ENCODE results near the gene TPRG1. TPM values are rescaled to one million over a fixed set of nuclear protein-coding genes. Genes with fewer than 3 reads are reported as not detected.

Gene TPRG1
- total and polyA plus RNA-seq, 2 experiments from 2014 or later: 0.43 TPM; not detected in 1

DNA sequence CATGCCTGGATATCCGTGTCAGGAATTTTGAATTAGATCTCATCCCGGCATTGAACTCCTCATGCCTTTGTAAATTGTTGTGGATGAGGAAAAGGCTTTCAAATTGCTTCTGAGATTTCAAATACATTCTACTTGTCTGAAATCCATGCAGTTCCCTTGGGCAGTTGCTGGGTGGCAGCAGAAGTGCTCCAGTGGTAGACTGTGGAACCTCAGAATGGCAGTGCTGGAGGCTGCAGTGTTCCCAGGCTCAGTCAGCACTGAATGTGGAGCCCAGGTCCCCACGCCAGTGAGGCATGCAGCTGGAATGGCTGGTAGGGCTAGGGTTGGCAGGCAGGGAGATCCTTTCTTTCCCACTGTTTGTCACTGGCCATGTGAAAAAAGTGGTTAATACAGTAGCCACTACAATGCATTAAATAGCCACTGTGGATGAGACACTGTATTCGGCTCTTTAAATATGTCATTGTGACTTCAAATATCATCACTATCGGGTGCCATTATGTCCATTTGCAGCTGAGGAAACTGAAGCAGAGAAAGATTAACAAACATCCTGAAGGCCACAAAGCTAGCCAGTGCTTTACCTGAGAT, 98.6 kb downstream of the TPRG1 start:
- TF ChIP-seq, protein P1, sequence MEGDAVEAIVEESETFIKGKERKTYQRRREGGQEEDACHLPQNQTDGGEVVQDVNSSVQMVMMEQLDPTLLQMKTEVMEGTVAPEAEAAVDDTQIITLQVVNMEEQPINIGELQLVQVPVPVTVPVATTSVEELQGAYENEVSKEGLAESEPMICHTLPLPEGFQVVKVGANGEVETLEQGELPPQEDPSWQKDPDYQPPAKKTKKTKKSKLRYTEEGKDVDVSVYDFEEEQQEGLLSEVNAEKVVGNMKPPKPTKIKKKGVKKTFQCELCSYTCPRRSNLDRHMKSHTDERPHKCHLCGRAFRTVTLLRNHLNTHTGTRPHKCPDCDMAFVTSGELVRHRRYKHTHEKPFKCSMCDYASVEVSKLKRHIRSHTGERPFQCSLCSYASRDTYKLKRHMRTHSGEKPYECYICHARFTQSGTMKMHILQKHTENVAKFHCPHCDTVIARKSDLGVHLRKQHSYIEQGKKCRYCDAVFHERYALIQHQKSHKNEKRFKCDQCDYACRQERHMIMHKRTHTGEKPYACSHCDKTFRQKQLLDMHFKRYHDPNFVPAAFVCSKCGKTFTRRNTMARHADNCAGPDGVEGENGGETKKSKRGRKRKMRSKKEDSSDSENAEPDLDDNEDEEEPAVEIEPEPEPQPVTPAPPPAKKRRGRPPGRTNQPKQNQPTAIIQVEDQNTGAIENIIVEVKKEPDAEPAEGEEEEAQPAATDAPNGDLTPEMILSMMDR (IDR thresholded peaks at IDR 0.05; ENCODE audit: poor library complexity): peak; percentile 69
- TF ChIP-seq EZH2phosphoT487 (IDR thresholded peaks at IDR 0.05; ENCODE audit: low read depth, severe bottlenecking, unreplicated experiment) (no peak), EZH2 (IDR thresholded peaks at IDR 0.05; ENCODE audit: borderline replicate concordance) (no peak)
- DNase-seq (ENCODE audit: low spot score): peak; percentile 81
- no peaks in the 10 kb centered on the region for H3K27me3 ChIP-seq
- no peaks in the 10 kb centered on the region for H3K36me3 ChIP-seq (replicated peaks; ENCODE audit: insufficient read depth, low read depth)
- H3K4me3 ChIP-seq: no peak overlapping the region
- H3K27ac ChIP-seq: no peak overlapping the region
- 72% methylated on average over 5 of the region's 5 CpGs for WGBS (ENCODE audit: low lambda C conversion rate, missing lambda C conversion rate)
- no peak overlapping the region for H2AFZ ChIP-seq
- H4K20me1 ChIP-seq (ENCODE audit: insufficient read depth, poor library complexity, severe bottlenecking): no peaks in the 10 kb centered on the region
- no peaks in the 10 kb centered on the region for H3K79me2 ChIP-seq
- no peaks in the 10 kb centered on the region for H3K4me1 ChIP-seq (ENCODE audit: insufficient read depth)
- H3K9me3 ChIP-seq (ENCODE audit: low read depth): no peaks in the 10 kb centered on the region
- no peak overlapping the region for H3K4me2 ChIP-seq
- H3K9me2 ChIP-seq (replicated peaks; ENCODE audit: insufficient read depth): no peaks in the 10 kb centered on the region

DNA sequence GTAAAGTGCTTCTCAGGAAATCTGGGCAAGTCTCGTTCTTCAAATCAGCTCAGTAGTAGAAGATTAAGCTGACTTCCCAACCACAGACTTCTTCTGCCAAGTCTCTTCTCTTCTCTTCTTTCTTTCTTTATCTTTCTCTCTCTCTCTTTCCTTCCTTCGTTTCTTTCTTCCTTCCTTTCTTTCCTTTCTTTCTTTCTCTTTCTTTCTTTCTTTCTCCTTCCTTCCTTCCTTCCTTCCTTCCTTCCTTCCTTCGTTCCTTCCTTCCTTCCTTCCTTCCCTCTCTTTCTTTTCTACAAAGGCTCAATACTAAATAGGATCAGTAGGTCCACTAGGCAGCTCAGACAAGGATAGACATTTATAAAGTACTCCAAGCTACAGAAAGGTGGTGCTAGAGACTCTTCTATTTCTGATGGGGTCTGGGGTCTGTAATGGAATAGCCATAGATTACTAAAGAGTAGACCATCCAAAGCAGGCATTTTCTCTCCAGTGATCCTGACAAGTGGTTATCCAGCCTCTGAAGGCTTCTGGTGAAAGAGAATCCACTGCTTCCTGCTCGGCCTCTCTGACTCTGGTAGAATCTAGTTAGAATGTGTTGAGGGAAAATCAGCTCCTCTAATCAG, 100.8 kb downstream of the TPRG1 start:
- Histone ChIP-seq H3K36me3 (replicated peaks; ENCODE audit: insufficient read depth, low read depth) (no peaks in the 10 kb centered on the region), H2AFZ (no peak overlapping the region), H3K4me1 (ENCODE audit: insufficient read depth) (peaks cover 4% of the 10 kb centered on the region), H3K79me2 (no peaks in the 10 kb centered on the region), H4K20me1 (ENCODE audit: insufficient read depth, poor library complexity, severe bottlenecking) (no peaks in the 10 kb centered on the region), H3K9me3 (ENCODE audit: low read depth) (no peaks in the 10 kb centered on the region), H3K4me2 (no peak overlapping the region), H3K4me3 (no peak overlapping the region), H3K27ac (no peak overlapping the region), H3K27me3 (no peaks in the 10 kb centered on the region), H3K9me2 (replicated peaks; ENCODE audit: insufficient read depth) (no peaks in the 10 kb centered on the region)
- TF ChIP-seq, protein P1 (IDR thresholded peaks at IDR 0.05; ENCODE audit: poor library complexity): peak; percentile 56
- no peak for TF ChIP-seq EZH2phosphoT487 (IDR thresholded peaks at IDR 0.05; ENCODE audit: low read depth, severe bottlenecking, unreplicated experiment)
- no peak for TF ChIP-seq EZH2 (IDR thresholded peaks at IDR 0.05; ENCODE audit: borderline replicate concordance)
- WGBS (ENCODE audit: low lambda C conversion rate, missing lambda C conversion rate): 53% methylated on average over 3 of the region's 4 CpGs
- DNase-seq (ENCODE audit: low spot score): peak; percentile 16

DNA sequence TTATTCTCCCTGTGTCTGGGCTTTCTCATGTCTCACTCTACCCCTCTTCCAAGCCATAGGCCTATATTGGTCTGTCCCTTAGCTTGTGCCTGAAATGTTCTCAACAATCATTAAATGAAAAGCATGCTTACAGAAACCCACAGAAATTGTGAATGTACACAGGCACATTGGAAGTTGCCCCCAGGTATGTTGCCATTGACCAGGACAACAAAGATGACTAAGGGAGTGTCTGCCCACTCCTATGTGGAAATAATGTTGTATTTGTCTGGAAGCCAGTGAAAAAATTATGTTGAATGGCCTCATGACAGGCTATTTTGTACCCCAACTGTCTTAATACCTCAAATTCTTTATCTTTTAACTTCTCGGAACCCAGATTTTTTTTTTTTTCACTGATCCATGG, 102.0 kb downstream of the TPRG1 start:
- TF ChIP-seq EZH2phosphoT487 (IDR thresholded peaks at IDR 0.05; ENCODE audit: low read depth, severe bottlenecking, unreplicated experiment) (no peak), EZH2 (IDR thresholded peaks at IDR 0.05; ENCODE audit: borderline replicate concordance) (no peak)
- TF ChIP-seq, protein P1 (IDR thresholded peaks at IDR 0.05; ENCODE audit: poor library complexity): no peak
- 90% methylated on average over 1 of the region's 1 CpG for WGBS (ENCODE audit: low lambda C conversion rate, missing lambda C conversion rate)
- no peak overlapping the region for H2AFZ ChIP-seq

More for the DNA sequence above, 102.0 kb downstream of the TPRG1 start:
- H3K36me3 ChIP-seq (replicated peaks; ENCODE audit: insufficient read depth, low read depth): no peaks in the 10 kb centered on the region
- no peaks in the 10 kb centered on the region for H3K9me3 ChIP-seq (ENCODE audit: low read depth)
- no peak overlapping the region for H3K4me2 ChIP-seq
- H3K9me2 ChIP-seq (replicated peaks; ENCODE audit: insufficient read depth): no peaks in the 10 kb centered on the region
- H3K79me2 ChIP-seq: no peaks in the 10 kb centered on the region
- H3K27ac ChIP-seq: no peak overlapping the region
- no peak for DNase-seq (ENCODE audit: low spot score)
- H3K4me1 ChIP-seq (ENCODE audit: insufficient read depth): peaks cover 4% of the 10 kb centered on the region
- no peaks in the 10 kb centered on the region for H4K20me1 ChIP-seq (ENCODE audit: insufficient read depth, poor library complexity, severe bottlenecking)
- H3K27me3 ChIP-seq: no peaks in the 10 kb centered on the region
- no peak overlapping the region for H3K4me3 ChIP-seq

Measured in hepatocyte (in vitro differentiated cells).